ENCODE results near the gene NAA15. TPM values are rescaled to one million over a fixed set of nuclear protein-coding genes. Genes with fewer than 3 reads are reported as not detected.

NAA15 gene
- total and polyA plus RNA-seq, 2 donors (not counting 3 experiments of a cell fraction or from before 2014, with no cell fraction given): 4.5 to 67.9 TPM

DNA sequence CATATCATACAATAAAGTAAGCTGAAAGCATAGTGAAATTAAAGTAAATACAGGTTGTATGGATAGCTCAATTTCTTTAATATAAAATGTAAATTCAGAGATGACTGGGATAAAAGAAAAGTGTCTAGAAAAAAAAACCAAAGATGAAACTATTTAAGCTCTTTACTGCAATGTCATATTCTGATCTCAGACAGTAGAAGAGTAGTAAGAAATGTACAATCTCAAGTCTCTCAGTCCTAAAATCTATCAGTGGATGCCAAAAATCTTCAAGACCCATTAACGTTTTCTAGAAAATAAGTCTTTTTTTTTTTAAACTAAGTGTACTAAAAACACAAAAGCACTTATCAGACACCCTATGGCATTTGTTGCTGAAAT is 35.1 kb upstream of the NAA15 start:
- no TSS peak for BruUV-seq (replicated peaks)
- Histone ChIP-seq H2AFZ (ENCODE audit: low read depth, low read length) (peak overlapping the region; percentile 24), H3K4me1 (ENCODE audit: control insufficient read depth, extremely low read depth, insufficient read depth, low read length) (peaks cover 14% of the 10 kb centered on the region), H3K36me3 (ENCODE audit: control insufficient read depth in 2 of 2, extremely low read depth in 1 of 2, insufficient read depth in 2 of 2, low read length in 2 of 2) (no peaks in the 10 kb centered on the region), H3K4me3 (replicated peaks in 1 of 3; ENCODE audit: insufficient read depth in 1 of 3, low read depth in 1 of 3, low read length in 3 of 3) (peak overlapping the region in 1 of 3 experiments; percentile 20), H3K27ac (ENCODE audit: insufficient read depth, low read depth, low read length) (peak overlapping the region; percentile 54), H3K27me3 (ENCODE audit: control insufficient read depth in 2 of 2, insufficient read depth in 2 of 2, low read length in 2 of 2) (no peaks in the 10 kb centered on the region), H3K9me1 (replicated peaks; ENCODE audit: control insufficient read depth, extremely low read depth, insufficient read depth, low read length) (no peaks in the 10 kb centered on the region), H4K20me1 (replicated peaks; ENCODE audit: control insufficient read depth, extremely low read depth, insufficient read depth, low read length) (no peaks in the 10 kb centered on the region), H3K9ac (replicated peaks; ENCODE audit: extremely low read depth, insufficient read depth, low read length) (peak overlapping the region; percentile 1), H3K79me2 (ENCODE audit: control insufficient read depth, insufficient read depth, low read length) (no peaks in the 10 kb centered on the region), H3K9me3 (replicated peaks; ENCODE audit: control insufficient read depth, insufficient read depth, low read length) (no peaks in the 10 kb centered on the region), H3K4me2 (ENCODE audit: insufficient read depth, low read length) (peak overlapping the region; percentile 90)
- no peak for FAIRE-seq
- dilution Hi-C loops (cut with MboI; ENCODE audit: extremely low pct_ligation_motif_present, low sequenced_read_pairs) (no loop called here), intact Hi-C loops (cut with micrococcal nuclease) (no loop called here)
- POLR2A ChIA-PET: interaction anchor here (0.6 kb wide), 1 partner anchor 19 kb away, joined by 4 read pairs; no protein-coding TSS in a partner anchor
- TF ChIP-seq MAX (IDR thresholded peaks at IDR 0.05; ENCODE audit: insufficient read depth, insufficient read length) (no peak), MYC (IDR thresholded peaks at IDR 0.05; ENCODE audit: low read depth, low read length) (no peak), EZH2 (IDR thresholded peaks at IDR 0.05; ENCODE audit: borderline replicate concordance, low read depth, low read length, severe bottlenecking) (no peak), CTCF (IDR thresholded peaks at IDR 0.05; ENCODE audit: extremely low read depth in 1 of 2, insufficient read depth in 1 of 2, low read depth in 1 of 2, low read length in 2 of 2) (no peak), GATA2 (IDR thresholded peaks at IDR 0.05; ENCODE audit: insufficient read depth, insufficient read length, low read depth, low read length) (no peak)
- no peak for DNase-seq (ENCODE audit: low read depth, low spot score)
- CTCF ChIA-PET: interaction anchor here (0.7 to 2.3 kb wide), 12 partner anchors 9 to 236 kb away, joined by 3 to 23 read pairs (median 4); partner anchors contain the start of gene NAA15

All from endothelial cell of umbilical vein (primary cell).